PC-3 (cell line): Measurements from ENCODE around the gene SLC25A21. TPM values are rescaled to one million over a fixed set of nuclear protein-coding genes. Genes with fewer than 3 reads are reported as not detected.

ENCODE experiments used
- ATAC-seq: fragments of 200-7000 bp; cut with Tn5 transposase; 2 replicates; pipeline ENCODE4 v1.9.1; 2020; ENCODE audit warnings: mild to moderate bottlenecking, moderate library complexity
- BruUV-seq: library from RNA; stranded (reverse); fragments of 400-500 nt; replicated peaks from 2 replicates; lab custom pipeline; 2021; lab: Mats Ljungman, UMichigan
- CTCF ChIA-PET: fragments of 300-600 bp; sonication (Branson Sonifier 250); formaldehyde crosslinking; loops from one replicate; lab custom pipeline; 2022; ENCODE audit warnings: antibody characterized with exemption; lab: Charles Lee
- POLR2A ChIA-PET: fragments of 300-600 bp; sonication (Branson Sonifier 250); formaldehyde crosslinking; loops from one replicate; lab custom pipeline; 2022; ENCODE audit warnings: antibody characterized with exemption; ENCODE audit not compliant: unreplicated experiment; lab: Charles Lee
- DNase-seq: peaks from one replicate; pipeline ENCODE4 v3.0.0-alpha.2; 2015
- H2AFZ ChIP-seq: fragments of 300-600 bp; sonication (generic); 2 replicates; pipeline ENCODE4 v1.6.0; 2016; ENCODE audit warnings: antibody characterized with exemption, low read length
- H3F3A ChIP-seq: fragments of 300-600 bp; sonication (generic); one replicate; pipeline ENCODE4 v1.6.0; 2017; ENCODE audit warnings: antibody characterized with exemption, low read length, control low read depth, mild to moderate bottlenecking; ENCODE audit not compliant: unreplicated experiment
- H3K27ac ChIP-seq: fragments of 300-600 bp; sonication (generic); 2 replicates; pipeline ENCODE4 v1.5.1; 2016; ENCODE audit warnings: mild to moderate bottlenecking, low read length
- H3K27me3 ChIP-seq: fragments of 300-600 bp; sonication (generic); 2 replicates; pipeline ENCODE4 v1.6.1; 2016; ENCODE audit warnings: low read length, mixed read lengths
- H3K36me3 ChIP-seq: fragments of 300-600 bp; sonication (generic); 2 replicates; pipeline ENCODE4 v1.6.1; 2016; ENCODE audit warnings: low read depth, mixed run types, low read length, mixed read lengths
- H3K4me1 ChIP-seq: fragments of 300-600 bp; sonication (generic); 2 replicates; pipeline ENCODE4 v1.5.1; 2016; ENCODE audit warnings: low read length; ENCODE audit not compliant: insufficient read depth
- H3K4me2 ChIP-seq: fragments of 300-600 bp; sonication (generic); 2 replicates; pipeline ENCODE4 v1.6.0; 2016; ENCODE audit warnings: low read length
- H3K4me3 ChIP-seq: fragments of 300-600 bp; sonication (generic); 2 replicates; pipeline ENCODE4 v1.5.1; 2016; ENCODE audit warnings: mild to moderate bottlenecking, low read length, mixed read lengths
- H3K79me2 ChIP-seq: fragments of 300-600 bp; sonication (generic); 2 replicates; pipeline ENCODE4 v1.6.1; 2017; ENCODE audit warnings: low read length, mixed read lengths
- H3K9ac ChIP-seq: fragments of 300-600 bp; sonication (generic); 2 replicates; pipeline ENCODE4 v1.6.0; 2016; ENCODE audit warnings: mild to moderate bottlenecking, low read length
- H3K9me2 ChIP-seq: fragments of 300-600 bp; sonication (generic); replicated peaks from 2 replicates; pipeline ENCODE4 v1.6.1; 2016; ENCODE audit warnings: mixed run types, low read length, mixed read lengths
- H3K9me3 ChIP-seq: fragments of 300-600 bp; sonication (generic); 2 replicates; pipeline ENCODE4 v1.6.1; 2016; ENCODE audit warnings: low read length, mixed read lengths
- H4K20me1 ChIP-seq: fragments of 300-600 bp; sonication (generic); 2 replicates; pipeline ENCODE4 v1.6.1; 2016; ENCODE audit warnings: low read length, mixed read lengths
- EZH2 ChIP-seq: fragments of 300-600 bp; sonication (generic); IDR thresholded peaks from one replicate; pipeline ENCODE4 v1.6.1; 2017; ENCODE audit warnings: antibody characterized with exemption, mild to moderate bottlenecking, low read length; ENCODE audit not compliant: unreplicated experiment
- EZH2phosphoT487 ChIP-seq: fragments of 300-600 bp; sonication (generic); IDR thresholded peaks from 2 replicates; pipeline ENCODE4 v1.6.1; 2018; ENCODE audit warnings: mild to moderate bottlenecking, antibody characterized with exemption, low read length, borderline replicate concordance
- intact Hi-C: fragments of 100-400 bp; cut with micrococcal nuclease; formaldehyde crosslinking; loops from 2 replicates; pipeline ENCODE4 v1.9.0; 2023
- total RNA-seq: library from RNA; depleted of rRNA; stranded (reverse); fragments of >200 nt; gene quantifications from 2 replicates; pipeline ENCODE4 v1.2.3, GENCODE V29; 2014
- TF ChIP-seq, protein P1 (sequence below): fragments of 300-600 bp; sonication (generic); conservative IDR thresholded peaks from 2 replicates; pipeline ENCODE4 v1.5.1; 2017; ENCODE audit warnings: antibody characterized with exemption, low read depth, mild to moderate bottlenecking, low read length

SLC25A21 gene
- total RNA-seq, 1 experiment from 2014 or later, result 0.87 TPM

DNA sequence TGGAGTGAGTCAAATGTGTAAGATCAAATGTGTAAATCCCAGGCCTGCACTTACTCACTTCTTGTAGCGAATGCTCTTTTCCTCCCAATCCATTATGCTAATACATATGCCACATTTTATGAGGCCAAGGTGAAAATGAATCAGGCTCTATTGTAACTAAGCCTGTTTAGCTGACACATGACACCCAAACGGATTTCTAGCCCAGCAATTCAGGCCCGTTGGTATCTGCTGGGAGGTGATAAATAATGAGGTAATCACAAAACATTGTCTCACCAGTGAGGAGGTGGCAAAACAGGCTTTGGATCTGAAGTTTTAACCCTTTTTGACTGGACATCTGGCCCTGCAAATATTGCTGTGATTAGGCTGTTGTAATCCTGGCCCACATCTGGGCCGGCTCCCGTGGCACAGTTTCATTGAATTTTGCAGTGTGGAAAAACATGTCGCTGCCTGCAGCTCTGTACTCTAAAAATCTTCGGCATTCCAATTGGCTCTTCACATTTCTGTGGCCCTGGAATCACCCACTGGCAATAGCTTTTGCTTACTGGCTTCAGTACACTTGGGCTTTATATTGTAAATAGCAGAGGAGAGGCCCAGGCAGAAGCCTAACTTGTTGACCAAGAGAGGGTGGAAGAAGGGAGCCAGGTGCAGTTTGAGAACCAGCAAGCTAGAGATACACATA, 404.7 kb downstream of the SLC25A21 start:
- CTCF ChIA-PET, result interaction anchor here (0.6 to 0.9 kb wide), 2 partner anchors 119 to 145 kb away, joined by 3 read pairs; no protein-coding TSS in a partner anchor
- no peaks in the 10 kb centered on the region for H3F3A ChIP-seq
- H3K9me2 ChIP-seq, result no peaks in the 10 kb centered on the region
- BruUV-seq, result no TSS peak
- peak overlapping the region; percentile 27; the same call in 1 of the 2 replicates for H2AFZ ChIP-seq
- no peaks in the 10 kb centered on the region for H3K9me3 ChIP-seq
- DNase-seq (peak; percentile 64), ATAC-seq (peak; percentile 62)
- no peaks in the 10 kb centered on the region for H3K36me3 ChIP-seq
- intact Hi-C loops, result no loop called here
- POLR2A ChIA-PET, result no interaction called here
- H3K4me3 ChIP-seq, result no peak overlapping the region
- TF ChIP-seq EZH2 (no peak), EZH2phosphoT487 (no peak)
- TF ChIP-seq, protein P1, sequence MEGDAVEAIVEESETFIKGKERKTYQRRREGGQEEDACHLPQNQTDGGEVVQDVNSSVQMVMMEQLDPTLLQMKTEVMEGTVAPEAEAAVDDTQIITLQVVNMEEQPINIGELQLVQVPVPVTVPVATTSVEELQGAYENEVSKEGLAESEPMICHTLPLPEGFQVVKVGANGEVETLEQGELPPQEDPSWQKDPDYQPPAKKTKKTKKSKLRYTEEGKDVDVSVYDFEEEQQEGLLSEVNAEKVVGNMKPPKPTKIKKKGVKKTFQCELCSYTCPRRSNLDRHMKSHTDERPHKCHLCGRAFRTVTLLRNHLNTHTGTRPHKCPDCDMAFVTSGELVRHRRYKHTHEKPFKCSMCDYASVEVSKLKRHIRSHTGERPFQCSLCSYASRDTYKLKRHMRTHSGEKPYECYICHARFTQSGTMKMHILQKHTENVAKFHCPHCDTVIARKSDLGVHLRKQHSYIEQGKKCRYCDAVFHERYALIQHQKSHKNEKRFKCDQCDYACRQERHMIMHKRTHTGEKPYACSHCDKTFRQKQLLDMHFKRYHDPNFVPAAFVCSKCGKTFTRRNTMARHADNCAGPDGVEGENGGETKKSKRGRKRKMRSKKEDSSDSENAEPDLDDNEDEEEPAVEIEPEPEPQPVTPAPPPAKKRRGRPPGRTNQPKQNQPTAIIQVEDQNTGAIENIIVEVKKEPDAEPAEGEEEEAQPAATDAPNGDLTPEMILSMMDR, result no peak
- H3K27ac ChIP-seq, result no peak overlapping the region
- H3K4me2 ChIP-seq, result peak overlapping the region; percentile 7
- H4K20me1 ChIP-seq, result no peaks in the 10 kb centered on the region
- H3K9ac ChIP-seq, result no peak overlapping the region
- no peaks in the 10 kb centered on the region for H3K27me3 ChIP-seq
- H3K79me2 ChIP-seq, result no peaks in the 10 kb centered on the region
- peaks cover 23% of the 10 kb centered on the region for H3K4me1 ChIP-seq

DNA sequence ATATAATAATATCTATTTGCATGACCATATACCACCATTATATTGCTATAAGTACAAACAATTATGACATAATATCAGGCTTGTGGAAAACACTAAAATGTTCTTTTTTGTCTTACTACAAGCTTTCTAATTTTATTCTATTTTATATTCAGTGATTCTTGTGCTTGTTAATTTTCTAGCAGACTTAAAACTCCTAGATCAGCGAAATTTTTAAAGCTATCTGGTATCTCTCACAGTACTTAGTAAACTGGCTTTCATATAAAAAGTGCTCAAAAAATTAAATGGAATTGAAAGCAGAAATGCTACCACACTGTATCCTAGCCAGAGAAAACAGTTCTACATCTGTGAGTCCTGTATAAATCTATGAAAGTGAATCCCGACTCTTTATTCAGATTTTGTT, 405.4 kb downstream of the SLC25A21 start:
- intact Hi-C loops, result no loop called here
- Histone ChIP-seq H3K79me2 (no peaks in the 10 kb centered on the region), H3K27me3 (no peaks in the 10 kb centered on the region)

More for the DNA sequence above, 405.4 kb downstream of the SLC25A21 start:
- POLR2A ChIA-PET, result no interaction called here
- no peaks in the 10 kb centered on the region for H3K9me3 ChIP-seq
- DNase-seq, result no peak
- no peaks in the 10 kb centered on the region for H3K9me2 ChIP-seq
- no peak overlapping the region for H3K9ac ChIP-seq
- no peak for ATAC-seq
- no peaks in the 10 kb centered on the region for H3K36me3 ChIP-seq
- H3K4me2 ChIP-seq, result peak overlapping the region; percentile 7; the same call in 1 of the 2 replicates
- no peak overlapping the region for H3K4me3 ChIP-seq
- no peaks in the 10 kb centered on the region for H4K20me1 ChIP-seq
- CTCF ChIA-PET, result no interaction called here
- no peak overlapping the region for H3K27ac ChIP-seq
- H3F3A ChIP-seq, result no peaks in the 10 kb centered on the region
- no TSS peak for BruUV-seq
- H3K4me1 ChIP-seq, result peaks cover 21% of the 10 kb centered on the region
- H2AFZ ChIP-seq, result no peak overlapping the region
- no peak for TF ChIP-seq EZH2
- TF ChIP-seq, protein P1, result no peak
- TF ChIP-seq EZH2phosphoT487, result no peak
